Nephron progenitor cell (in vitro differentiated cells): ENCODE results near the gene ZNF273.

Experiments
- DNase-seq: peaks from one replicate; pipeline ENCODE4 v3.0.0; 2021
- H3K27ac Mint-ChIP-seq: 2 replicates; pipeline ENCODE4 v1.8.0; 2021; ENCODE audit warnings: mild to moderate bottlenecking, moderate library complexity, mixed read lengths
- H3K27me3 Mint-ChIP-seq: 2 replicates; pipeline ENCODE4 v1.8.0; 2021; ENCODE audit warnings: mild to moderate bottlenecking, low read depth, mixed read lengths; ENCODE audit not compliant: poor library complexity
- H3K36me3 Mint-ChIP-seq: 2 replicates; pipeline ENCODE4 v1.8.0; 2021; ENCODE audit warnings: low read depth, mixed read lengths
- H3K4me1 Mint-ChIP-seq: 2 replicates; pipeline ENCODE4 v1.8.0; 2021; ENCODE audit warnings: mixed read lengths
- H3K4me3 Mint-ChIP-seq: 2 replicates; pipeline ENCODE4 v1.8.0; 2021; ENCODE audit warnings: mild to moderate bottlenecking, moderate library complexity, mixed read lengths
- H3K9me3 Mint-ChIP-seq: 2 replicates; pipeline ENCODE4 v1.8.0; 2021; ENCODE audit warnings: mild to moderate bottlenecking, moderate library complexity, mixed read lengths
- TF ChIP-seq, protein P1 (sequence below): fragments of 200-600 bp; sonication (generic); IDR thresholded peaks from 2 replicates; pipeline ENCODE4 v1.5.0; 2021; ENCODE audit warnings: antibody characterized with exemption

Gene ZNF273

DNA sequence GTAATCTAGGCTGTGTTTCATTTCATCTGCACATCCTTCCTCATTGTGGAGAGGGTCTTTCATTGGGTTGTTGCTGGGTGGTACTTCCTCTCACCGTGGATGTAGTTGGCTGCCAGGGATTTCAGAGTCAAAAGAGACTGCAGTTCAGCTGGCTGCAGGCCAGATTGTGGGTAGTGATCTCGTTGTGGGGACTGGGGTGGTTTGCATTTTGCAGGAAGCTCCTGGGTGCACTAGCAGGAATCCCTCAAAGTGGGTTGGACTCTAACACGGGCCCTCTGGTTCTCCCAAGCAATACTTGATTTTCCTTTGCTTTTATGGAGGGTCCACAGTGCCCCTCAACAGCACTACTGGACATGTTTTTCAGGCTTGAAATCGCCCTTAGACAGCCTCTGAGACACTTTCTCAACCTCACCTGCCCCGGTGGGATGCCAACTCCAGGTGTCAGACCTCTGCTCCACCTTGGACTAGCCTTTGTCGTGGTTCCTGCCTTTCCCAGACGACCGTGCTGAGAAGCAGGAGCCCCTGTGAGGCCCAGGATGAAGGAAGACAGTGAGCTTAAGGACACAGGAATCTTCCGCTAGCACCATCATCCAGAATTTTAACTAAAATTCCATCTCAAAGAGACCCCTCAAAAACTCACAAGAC, 23.9 kb upstream of the ZNF273 start:
- H3K4me1 Mint-ChIP-seq = no peaks in the 10 kb centered on the region
- peaks cover 6% of the 10 kb centered on the region for H3K27me3 Mint-ChIP-seq
- no peak overlapping the region for H3K27ac Mint-ChIP-seq
- no peak overlapping the region for H3K4me3 Mint-ChIP-seq
- peaks cover 90% of the 10 kb centered on the region for H3K9me3 Mint-ChIP-seq
- TF ChIP-seq, protein P1, sequence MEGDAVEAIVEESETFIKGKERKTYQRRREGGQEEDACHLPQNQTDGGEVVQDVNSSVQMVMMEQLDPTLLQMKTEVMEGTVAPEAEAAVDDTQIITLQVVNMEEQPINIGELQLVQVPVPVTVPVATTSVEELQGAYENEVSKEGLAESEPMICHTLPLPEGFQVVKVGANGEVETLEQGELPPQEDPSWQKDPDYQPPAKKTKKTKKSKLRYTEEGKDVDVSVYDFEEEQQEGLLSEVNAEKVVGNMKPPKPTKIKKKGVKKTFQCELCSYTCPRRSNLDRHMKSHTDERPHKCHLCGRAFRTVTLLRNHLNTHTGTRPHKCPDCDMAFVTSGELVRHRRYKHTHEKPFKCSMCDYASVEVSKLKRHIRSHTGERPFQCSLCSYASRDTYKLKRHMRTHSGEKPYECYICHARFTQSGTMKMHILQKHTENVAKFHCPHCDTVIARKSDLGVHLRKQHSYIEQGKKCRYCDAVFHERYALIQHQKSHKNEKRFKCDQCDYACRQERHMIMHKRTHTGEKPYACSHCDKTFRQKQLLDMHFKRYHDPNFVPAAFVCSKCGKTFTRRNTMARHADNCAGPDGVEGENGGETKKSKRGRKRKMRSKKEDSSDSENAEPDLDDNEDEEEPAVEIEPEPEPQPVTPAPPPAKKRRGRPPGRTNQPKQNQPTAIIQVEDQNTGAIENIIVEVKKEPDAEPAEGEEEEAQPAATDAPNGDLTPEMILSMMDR = no peak
- H3K36me3 Mint-ChIP-seq = peaks cover 6% of the 10 kb centered on the region
- no peak for DNase-seq

DNA sequence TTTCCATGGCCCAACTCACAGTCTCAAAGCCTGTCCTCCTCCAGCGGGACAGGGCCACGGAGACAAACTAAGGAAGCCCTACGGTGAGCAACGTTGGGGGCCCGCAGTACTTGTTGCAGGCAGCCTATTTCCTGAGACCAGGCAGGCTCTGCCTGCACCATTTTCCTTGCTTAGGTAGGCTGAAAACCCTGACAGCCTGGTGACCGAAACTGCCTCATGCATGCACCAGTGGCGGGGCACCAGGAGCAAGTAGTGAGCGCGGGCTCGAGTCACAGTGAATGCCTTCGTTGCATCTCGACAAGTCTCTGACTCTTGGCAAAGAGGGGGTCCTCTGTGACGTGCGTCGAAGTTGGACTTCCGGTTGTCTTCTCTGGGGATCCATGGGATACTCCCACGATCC, 23.3 kb upstream of the ZNF273 start:
- DNase-seq = no peak
- Mint-ChIP-seq H3K27ac (no peak overlapping the region), H3K36me3 (peaks cover 6% of the 10 kb centered on the region), H3K4me3 (no peak overlapping the region), H3K27me3 (peaks cover 6% of the 10 kb centered on the region), H3K4me1 (no peaks in the 10 kb centered on the region), H3K9me3 (peaks cover 92% of the 10 kb centered on the region)
- TF ChIP-seq, protein P1 = no peak

DNA sequence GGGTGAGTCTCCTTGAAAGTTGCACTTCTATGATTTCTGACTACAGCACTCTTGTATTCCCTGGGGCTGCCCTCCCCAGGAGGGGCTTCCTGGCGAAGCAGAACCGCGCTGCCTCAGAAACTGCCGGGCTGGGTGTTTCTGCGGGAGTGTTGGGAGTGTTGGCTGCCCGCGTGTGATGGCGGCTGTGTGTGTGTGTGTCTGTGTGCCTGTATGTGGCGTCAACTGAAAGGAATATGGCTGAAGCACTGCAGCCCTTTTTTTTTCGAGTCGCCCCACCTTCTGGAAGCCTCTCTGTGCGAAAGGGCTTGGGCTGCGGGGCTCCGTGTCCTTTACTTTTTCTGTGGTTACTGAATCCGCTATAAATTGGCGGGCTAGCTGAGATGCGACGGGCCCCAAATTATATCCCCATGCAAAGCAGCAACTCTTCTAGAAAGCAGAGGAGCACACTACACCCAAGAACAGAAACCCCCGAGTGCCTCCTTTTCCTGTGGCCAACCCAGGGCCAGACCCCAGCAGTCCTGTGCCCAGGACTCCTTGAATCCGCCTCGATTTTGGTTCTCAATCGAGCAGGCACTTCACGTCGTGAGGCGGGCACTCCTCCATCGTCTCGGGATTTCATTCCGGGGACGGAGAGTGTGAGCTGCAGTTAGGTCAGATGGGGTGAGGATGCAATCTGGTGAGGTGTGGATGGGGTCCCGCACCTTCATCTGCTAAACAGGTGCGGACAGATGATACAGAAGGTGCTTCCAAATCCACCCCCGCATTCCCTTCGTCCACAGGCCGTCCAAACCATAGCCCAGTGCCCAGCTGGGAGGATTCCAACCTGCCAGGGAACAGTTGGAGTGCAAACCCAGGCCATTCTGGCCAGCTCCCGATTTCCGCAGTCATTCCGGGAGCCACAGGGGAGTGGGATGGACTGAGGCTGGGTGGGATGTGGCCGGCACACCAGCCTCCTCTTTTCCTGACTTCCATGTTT, 22.5 kb upstream of the ZNF273 start:
- no peak overlapping the region for H3K27ac Mint-ChIP-seq
- DNase-seq = no peak
- H3K9me3 Mint-ChIP-seq = peaks cover 93% of the 10 kb centered on the region
- TF ChIP-seq, protein P1 = no peak
- peaks cover 12% of the 10 kb centered on the region for H3K27me3 Mint-ChIP-seq
- no peak overlapping the region for H3K4me3 Mint-ChIP-seq
- peaks cover 6% of the 10 kb centered on the region for H3K36me3 Mint-ChIP-seq
- H3K4me1 Mint-ChIP-seq = no peaks in the 10 kb centered on the region

DNA sequence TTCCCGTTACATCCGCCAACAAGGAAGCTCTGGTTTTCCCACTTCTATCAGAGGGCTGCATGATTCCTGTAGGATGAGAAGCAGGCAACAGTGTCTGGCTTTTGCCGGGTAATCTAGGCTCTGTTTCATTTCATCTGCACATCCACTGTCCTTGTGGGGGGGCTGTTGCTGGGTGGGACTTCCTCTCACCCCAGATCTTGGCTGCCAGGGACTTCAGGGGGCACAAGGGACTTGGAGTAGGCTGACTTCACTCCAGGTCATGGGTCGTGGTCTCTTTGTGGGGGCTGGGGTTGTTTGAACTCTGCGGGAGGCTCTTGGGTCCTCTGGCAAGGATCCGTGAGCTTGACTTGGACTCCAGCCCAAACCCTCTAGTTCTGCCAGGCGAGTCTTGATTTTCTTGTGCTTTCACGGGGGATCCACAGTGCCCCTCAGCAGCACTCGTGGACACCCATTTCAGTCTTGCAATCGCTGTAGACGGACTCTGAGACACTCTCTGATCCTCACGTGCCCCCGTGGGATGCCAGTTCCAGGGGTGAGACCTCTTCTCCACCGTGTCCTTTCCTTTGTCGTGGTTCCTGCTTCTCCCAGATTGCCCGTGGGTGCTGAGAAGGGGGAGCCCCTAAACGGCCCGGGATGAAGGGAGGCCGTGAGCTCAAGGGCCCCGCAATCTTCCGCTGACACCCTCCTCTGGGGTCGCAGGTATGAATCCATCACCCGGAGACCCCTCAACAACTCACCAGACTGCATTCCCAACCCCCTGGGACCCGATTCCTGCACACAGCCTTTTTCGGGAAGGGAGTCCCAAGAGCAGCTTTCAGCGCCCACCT, 21.4 kb upstream of the ZNF273 start:
- Mint-ChIP-seq H3K4me1 (no peaks in the 10 kb centered on the region), H3K36me3 (peaks cover 6% of the 10 kb centered on the region), H3K4me3 (no peak overlapping the region), H3K9me3 (peaks cover 85% of the 10 kb centered on the region), H3K27ac (no peak overlapping the region), H3K27me3 (peaks cover 19% of the 10 kb centered on the region)
- TF ChIP-seq, protein P1 = no peak
- DNase-seq = no peak

DNA sequence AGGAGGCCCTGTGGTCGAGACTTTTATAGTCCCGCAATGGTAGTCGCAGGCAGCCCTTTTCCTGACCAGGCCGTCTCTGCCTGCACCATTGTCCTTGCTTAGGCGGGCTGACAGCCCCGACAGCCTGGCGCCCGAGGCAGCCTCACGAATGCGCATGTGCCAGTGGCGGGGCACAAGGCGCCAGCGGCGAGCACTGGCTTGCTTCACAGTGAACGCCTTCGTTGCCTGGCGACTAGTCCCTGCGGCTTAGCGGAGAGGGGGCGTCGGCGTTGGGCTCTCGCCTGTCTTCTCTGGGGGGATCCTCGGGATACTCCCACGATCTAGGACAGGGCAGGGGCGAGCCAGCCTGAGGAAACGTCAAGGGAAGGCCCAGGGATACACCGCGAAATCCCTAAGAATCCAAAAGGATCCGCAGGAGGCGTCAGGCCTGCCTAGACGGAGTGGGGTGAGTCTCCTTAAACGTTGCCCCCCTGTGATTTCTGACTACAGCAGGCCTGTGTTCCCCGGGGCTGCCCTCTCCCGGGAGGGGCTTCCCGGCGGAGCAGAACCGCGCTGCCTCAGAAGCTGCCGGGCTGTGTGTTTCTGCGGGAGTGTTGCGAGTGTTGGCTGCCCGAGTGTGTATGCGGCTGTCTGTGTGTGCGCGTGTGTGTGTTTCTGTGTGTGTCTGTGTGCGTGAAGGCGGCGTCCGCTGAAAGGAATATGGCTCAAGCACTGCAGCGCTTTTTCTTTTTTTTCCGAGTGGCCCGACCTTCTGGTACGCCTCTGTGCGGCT, 20.5 kb upstream of the ZNF273 start:
- Mint-ChIP-seq H3K4me3 (no peak overlapping the region), H3K4me1 (no peaks in the 10 kb centered on the region), H3K36me3 (peaks cover 6% of the 10 kb centered on the region), H3K27ac (no peak overlapping the region), H3K27me3 (peaks cover 27% of the 10 kb centered on the region), H3K9me3 (peaks cover 76% of the 10 kb centered on the region)
- no peak for DNase-seq
- TF ChIP-seq, protein P1 = no peak
